Subcutaneous adipose tissue (tissue), 4 donors: Measurements from ENCODE around the gene WWOX. TPM values are rescaled to one million over a fixed set of nuclear protein-coding genes. Genes with fewer than 3 reads are reported as not detected.

ENCODE experiments used
- CTCF ChIP-seq: fragments of 450-650 bp; IDR thresholded peaks from one replicate; pipeline ENCODE4 v1.5.1; 2016; ENCODE audit warnings: low read depth, mild to moderate bottlenecking, control low read depth, antibody characterized with exemption, moderate library complexity
- total RNA-seq, 4 donors: library from RNA; depleted of rRNA; stranded (reverse); fragments of >200 nt; gene quantifications; one replicate each; pipeline ENCODE4 v1.1.0, GENCODE V29; 2016

WWOX gene
- total RNA-seq, 4 donors from 2014 or later: 31.4 to 67.8 (median 46.0) TPM

- no peak for TF ChIP-seq CTCF
Observed at GRCh38 chr16:78428193-78428592, 328.7 kb downstream of the WWOX start.

- no peak for TF ChIP-seq CTCF
Observed at GRCh38 chr16:78430281-78430680, 330.8 kb downstream of the WWOX start.

GRCh38 chr16:78431004-78431670 is 331.7 kb downstream of the WWOX start:
- no peak for TF ChIP-seq CTCF

- no peak for TF ChIP-seq CTCF
Observed at GRCh38 chr16:78431701-78432100, 332.2 kb downstream of the WWOX start.

- TF ChIP-seq CTCF: no peak
Observed at GRCh38 chr16:78432451-78432850, 333.0 kb downstream of the WWOX start.

- TF ChIP-seq CTCF: no peak
Observed at GRCh38 chr16:78433116-78433515, 333.7 kb downstream of the WWOX start.

GRCh38 chr16:78434401-78434800 is 334.9 kb downstream of the WWOX start:
- TF ChIP-seq CTCF: no peak
